Esophagus squamous epithelium (tissue), 5 donors: Measurements from ENCODE around the gene TSPY4. TPM values are rescaled to one million over a fixed set of nuclear protein-coding genes. Genes with fewer than 3 reads are reported as not detected.
"Not testable (repeated sequence)": the region's sequence is repeated elsewhere in the genome, so short reads cannot be mapped to it uniquely, and the experiment has no call there.

Experiments
- DNase-seq: peaks from one replicate; lab custom pipeline; 2025; lab: John Stamatoyannopoulos, UW
- H3K27ac ChIP-seq, 4 donors: fragments of 200-600 bp; sonication (generic); one replicate each; pipeline ENCODE4 v1.5.1; 2016 to 2019; ENCODE audit warnings: mild to moderate bottlenecking in 1 of 4
- H3K27me3 ChIP-seq, 4 donors: fragments of 200-600 bp; sonication (generic); 1 replicate in 3 of 4; 2 replicates in 1 of 4; pipeline versions ENCODE4 v1.5.1 to v1.6.0; 2017 to 2021; ENCODE audit warnings: antibody characterized with exemption in 1 of 4
- H3K36me3 ChIP-seq, 3 donors: fragments of 200-600 bp; sonication (generic); one replicate each; pipeline ENCODE4 v1.5.1; 2016 to 2019
- H3K4me1 ChIP-seq, 3 donors: fragments of 200-600 bp; sonication (generic); one replicate each; pipeline ENCODE4 v1.5.1; 2017 to 2019
- H3K4me3 ChIP-seq, 4 donors: fragments of 200-600 bp; sonication (generic); 1 replicate in 3 of 4; 2 replicates in 1 of 4; pipeline ENCODE4 v1.5.1; 2016 to 2019; ENCODE audit warnings: mild to moderate bottlenecking in 2 of 4, moderate library complexity in 1 of 4
- H3K9me3 ChIP-seq, 3 donors: fragments of 200-600 bp; sonication (generic); one replicate each; pipeline ENCODE4 v1.5.1; 2016 to 2019
- CTCF ChIP-seq, 6 experiments: fragments of 450-650 bp in 4 of 6; fragments of 200-600 bp in 2 of 6; sonication (generic) in 2 of 6; IDR thresholded peaks; one replicate each; pipeline ENCODE4 v1.5.1; 2016 to 2019; ENCODE audit warnings: antibody characterized with exemption in 6 of 6, mild to moderate bottlenecking in 4 of 6, moderate library complexity in 4 of 6
- POLR2A ChIP-seq, 4 donors: fragments of 450-650 bp; IDR thresholded peaks; one replicate each; pipeline ENCODE4 v1.6.1; 2017; ENCODE audit warnings: antibody characterized with exemption in 4 of 4, mild to moderate bottlenecking in 4 of 4, moderate library complexity in 3 of 4
- WGBS, 2 donors: methylation state at CpG; one replicate each; pipeline ENCODE4 v1.1.5; 2018; 5-methylcytosine and 5-hydroxymethylcytosine counted together
- intact Hi-C: fragments of 100-400 bp; cut with DNase I; formaldehyde crosslinking; loops from one replicate; pipeline ENCODE4 v1.15.0; 2022
- small RNA-seq, 4 donors: library from RNA; depleted of rRNA; stranded (forward); fragments of <200 nt; gene quantifications; one replicate each; pipeline ENCODE3, GENCODE V24; 2016
- total RNA-seq, 4 donors: library from RNA; depleted of rRNA; stranded (reverse); fragments of >200 nt; gene quantifications; one replicate each; pipeline ENCODE4 v1.1.0, GENCODE V29; 2016
- donor health status: DM: yes; HTN: yes; CAD: no.

Gene TSPY4
- total RNA-seq: not detected

- H3K4me3 ChIP-seq, intact Hi-C loops, H3K9me3 ChIP-seq, H3K27me3 ChIP-seq, H3K4me1 ChIP-seq, H3K36me3 ChIP-seq, H3K27ac ChIP-seq, DNase-seq: not testable (repeated sequence)
- no CpG with 5 or more reads among the region's 26 CpGs for WGBS, 2 donors
These were observed at the start of gene TSPY4 for GRCh38 chrY:9337164-9337563. Gene TSPY4 (plus strand): TSS chrY:9337464. CDS start chrY:9337510, 46 bp downstream.

GRCh38 chrY:9320996-9321395 lies 16.3 kb upstream of the TSPY4 start:
- TF ChIP-seq CTCF (IDR thresholded peaks at IDR 0.05) (no peak), POLR2A (IDR thresholded peaks at IDR 0.05) (no peak)
- H3K4me3 ChIP-seq: no peak overlapping the region
- DNase-seq: no peak
- 69% methylated on average over 5 of the region's 7 CpGs; no CpG with 5 or more reads in 1 of the 2 donors for whole genome bisulfite sequencing, 2 donors
- no peaks in the 10 kb centered on the region for H3K9me3 ChIP-seq
- no peaks in the 10 kb centered on the region for H3K4me1 ChIP-seq
- H3K36me3 ChIP-seq: no peaks in the 10 kb centered on the region
- H3K27me3 ChIP-seq: no peaks in the 10 kb centered on the region
- intact Hi-C loops: no loop called here
- no peak overlapping the region for H3K27ac ChIP-seq

- intact Hi-C loops, H3K4me1 ChIP-seq, H3K36me3 ChIP-seq, H3K4me3 ChIP-seq, H3K27me3 ChIP-seq, H3K27ac ChIP-seq, H3K9me3 ChIP-seq, DNase-seq: not testable (repeated sequence)
- WGBS, 2 donors: no CpG with 5 or more reads among the region's 25 CpGs
These were observed 20.2 kb downstream of the TSPY4 start, which contains the start of gene TSPY8 for GRCh38 chrY:9357497-9357896. Gene TSPY8 (plus strand): TSS chrY:9357797. CDS start chrY:9357843, 46 bp downstream.

Small RNA genes within 50 kb of the gene (small RNA-seq; reads per million reads assigned to genes)
- gene AC006158.1: 0 reads per million in 4 donors

Other genes starting within 250 kb of the TSPY4 start
- not detected for gene TSPY8, start 20.3 kb downstream of the TSPY4 start, total RNA-seq
- gene TSPY3, start 61.0 kb downstream of the TSPY4 start, total RNA-seq: not detected
- not detected for gene TSPY1, start 129.5 kb downstream of the TSPY4 start, total RNA-seq
- gene TSPY9, start 149.8 kb downstream of the TSPY4 start, total RNA-seq: not detected
- gene TSPY10, start 190.4 kb downstream of the TSPY4 start, total RNA-seq: not detected